Measurements from ENCODE around the gene AHI1.

- TF ChIP-seq CTCF (conservative IDR thresholded peaks at IDR 0.05 in 1 of 2, IDR thresholded peaks at IDR 0.05 in 1 of 2; ENCODE audit: extremely low read depth in 1 of 2, insufficient read depth in 1 of 2, low read depth in 1 of 2, low read length in 2 of 2) (no peak), EZH2 (IDR thresholded peaks at IDR 0.05; ENCODE audit: borderline replicate concordance, low read length) (no peak)
These were observed 217.0 kb downstream of the AHI1 start for GRCh38 chr6:135280375-135281136.

Measured in mammary epithelial cell (primary cell).